WTC11 (cell line): ENCODE measurements around the gene TET1. TPM values are rescaled to one million over a fixed set of nuclear protein-coding genes. Genes with fewer than 3 reads are reported as not detected.

Experiments used
- ATAC-seq: fragments of 200-7000 bp; cut with Tn5 transposase; 2 replicates; pipeline ENCODE4 v1.10.0; 2021; ENCODE audit warnings: mild to moderate bottlenecking, moderate library complexity
- CTCF ChIA-PET: fragments of 300-600 bp; sonication (Branson Sonifier 250); formaldehyde crosslinking; loops from one replicate; lab custom pipeline; 2021; ENCODE audit warnings: antibody characterized with exemption; lab: Charles Lee
- POLR2A ChIA-PET: fragments of 350-600 bp; sonication (Branson Sonifier 250); formaldehyde crosslinking; loops from one replicate; lab custom pipeline; 2021; ENCODE audit warnings: antibody characterized with exemption; lab: Charles Lee
- DNase-seq: peaks from one replicate; pipeline ENCODE4 v3.0.0; 2021; ENCODE audit warnings: low spot score
- H3K27ac Mint-ChIP-seq: 2 replicates; pipeline ENCODE4 v1.8.0; 2021; ENCODE audit warnings: mixed read lengths
- H3K27me3 Mint-ChIP-seq: 2 replicates; pipeline ENCODE4 v1.8.0; 2021; ENCODE audit warnings: low read depth, mild to moderate bottlenecking, moderate library complexity, mixed read lengths
- H3K36me3 Mint-ChIP-seq: 2 replicates; pipeline ENCODE4 v1.8.0; 2021; ENCODE audit warnings: mixed read lengths
- H3K4me1 Mint-ChIP-seq: 2 replicates; pipeline ENCODE4 v1.8.0; 2022; ENCODE audit warnings: mixed read lengths
- H3K4me3 Mint-ChIP-seq: 2 replicates; pipeline ENCODE4 v1.8.0; 2021; ENCODE audit warnings: mild to moderate bottlenecking, moderate library complexity, mixed read lengths
- H3K9me3 Mint-ChIP-seq: 2 replicates; pipeline ENCODE4 v1.8.0; 2021; ENCODE audit warnings: mixed read lengths
- CREM ChIP-seq: sonication (generic); formaldehyde crosslinking; IDR thresholded peaks from 2 replicates; pipeline ENCODE4 v1.8.1; 2022; ENCODE audit warnings: mild to moderate bottlenecking, missing genetic modification reagents, moderate library complexity
- ERG ChIP-seq: fragments of 250-450 bp; sonication (Bioruptor Pico); IDR thresholded peaks from 2 replicates; pipeline ENCODE4 v1.8.0; 2021; ENCODE audit warnings: mild to moderate bottlenecking
- HMGA2 ChIP-seq: fragments of 250-450 bp; sonication (Bioruptor Pico); IDR thresholded peaks from 2 replicates; pipeline ENCODE4 v1.4.0; 2021; ENCODE audit warnings: mild to moderate bottlenecking, moderate library complexity
- IRF1 ChIP-seq: sonication (generic); formaldehyde crosslinking; IDR thresholded peaks from 2 replicates; pipeline ENCODE4 v1.8.0; 2023; ENCODE audit warnings: missing genetic modification reagents
- KAT7 ChIP-seq: sonication (generic); formaldehyde crosslinking; IDR thresholded peaks from 2 replicates; pipeline ENCODE4 v1.8.1; 2023; ENCODE audit warnings: missing genetic modification reagents, mild to moderate bottlenecking, borderline replicate concordance
- MYBL2 ChIP-seq: sonication (generic); formaldehyde crosslinking; IDR thresholded peaks from 2 replicates; pipeline ENCODE4 v1.8.1; 2023; ENCODE audit warnings: mild to moderate bottlenecking, moderate library complexity, missing genetic modification reagents
- NFATC4 ChIP-seq: fragments of 250-450 bp; sonication (Bioruptor Pico); IDR thresholded peaks from 2 replicates; pipeline ENCODE4 v1.9.0; 2021; ENCODE audit warnings: mild to moderate bottlenecking
- NFYB ChIP-seq: sonication (generic); formaldehyde crosslinking; conservative IDR thresholded peaks from 2 replicates; pipeline ENCODE4 v1.8.0; 2022; ENCODE audit warnings: low read depth, missing genetic modification reagents
- PREB ChIP-seq: sonication (generic); formaldehyde crosslinking; IDR thresholded peaks from 2 replicates; pipeline ENCODE4 v1.8.1; 2022; ENCODE audit warnings: mild to moderate bottlenecking, missing genetic modification reagents, moderate library complexity, borderline replicate concordance
- SOX15 ChIP-seq: fragments of 250-450 bp; sonication (Bioruptor Pico); IDR thresholded peaks from 2 replicates; pipeline ENCODE4 v1.9.0; 2021; ENCODE audit warnings: mild to moderate bottlenecking
- TEAD1 ChIP-seq: sonication (generic); formaldehyde crosslinking; IDR thresholded peaks from 2 replicates; pipeline ENCODE4 v1.8.0; 2022; ENCODE audit warnings: mild to moderate bottlenecking, missing genetic modification reagents
- ZNF138 ChIP-seq: sonication (generic); formaldehyde crosslinking; conservative IDR thresholded peaks from 2 replicates; pipeline ENCODE4 v1.8.1; 2022; ENCODE audit warnings: mild to moderate bottlenecking, moderate library complexity, missing genetic modification reagents
- ZNF317 ChIP-seq: sonication (generic); formaldehyde crosslinking; IDR thresholded peaks from 2 replicates; pipeline ENCODE4 v1.8.1; 2023; ENCODE audit warnings: low read depth, mild to moderate bottlenecking, moderate library complexity, missing genetic modification reagents, borderline replicate concordance
- ZNF396 ChIP-seq: fragments of 250-450 bp; sonication (Bioruptor Pico); IDR thresholded peaks from 2 replicates; pipeline ENCODE4 v1.8.0; 2021; ENCODE audit warnings: mild to moderate bottlenecking, moderate library complexity, borderline replicate concordance
- ZNF423 ChIP-seq: fragments of 250-450 bp; sonication (Bioruptor Pico); IDR thresholded peaks from 2 replicates; pipeline ENCODE4 v2.1.2; 2022; ENCODE audit warnings: mild to moderate bottlenecking, moderate library complexity
- ZNF671 ChIP-seq: fragments of 250-450 bp; sonication (Bioruptor Pico); IDR thresholded peaks from 2 replicates; pipeline ENCODE4 v1.8.0; 2021; ENCODE audit warnings: mild to moderate bottlenecking
- total RNA-seq: library from RNA; stranded (reverse); gene quantifications from 3 replicates; pipeline ENCODE4 v1.2.3, GENCODE V29; 2021
- TF ChIP-seq, protein P1 (sequence below): sonication (generic); formaldehyde crosslinking; IDR thresholded peaks from 2 replicates; pipeline ENCODE4 v1.8.1; 2023; ENCODE audit warnings: mild to moderate bottlenecking, missing genetic modification reagents
- TF ChIP-seq, protein P2 (sequence below): sonication (generic); formaldehyde crosslinking; IDR thresholded peaks from 2 replicates; pipeline ENCODE4 v1.8.0; 2022; ENCODE audit warnings: missing genetic modification reagents
- TF ChIP-seq, protein P3 (sequence below): sonication (generic); formaldehyde crosslinking; conservative IDR thresholded peaks from 2 replicates; pipeline ENCODE4 v1.8.1; 2022; ENCODE audit warnings: mild to moderate bottlenecking, missing genetic modification reagents

TET1 gene
- total RNA-seq, 1 experiment from 2014 or later, result 71.4 TPM

GRCh38 chr10:68668231-68668630, 108.1 kb downstream of the TET1 start:
- DNase-seq (no peak), ATAC-seq (no peak)
- no peaks in the 10 kb centered on the region for H3K9me3 Mint-ChIP-seq
- H3K4me1 Mint-ChIP-seq, result no peaks in the 10 kb centered on the region
- H3K27me3 Mint-ChIP-seq, result no peaks in the 10 kb centered on the region
- peaks cover 50% of the 10 kb centered on the region for H3K36me3 Mint-ChIP-seq
- no peak overlapping the region for H3K27ac Mint-ChIP-seq
- ChIA-PET CTCF (no interaction called here), POLR2A (no interaction called here)
- H3K4me3 Mint-ChIP-seq, result no peak overlapping the region
- TF ChIP-seq ZNF138 (CRISPR knock-in tag) (no peak), SOX15 (CRISPR knock-in tag) (no peak)

GRCh38 chr10:68668972-68669371, 108.8 kb downstream of the TET1 start:
- ATAC-seq, result no peak
- no peak overlapping the region for H3K4me3 Mint-ChIP-seq
- H3K27ac Mint-ChIP-seq, result peak overlapping the region; percentile 94
- ChIA-PET CTCF (interaction anchor here (0.5 to 0.6 kb wide), 2 partner anchors 100 to 120 kb away, joined by 3 read pairs; no protein-coding TSS in a partner anchor), POLR2A (interaction anchor here (0.7 kb wide), 1 partner anchor 10 kb away, joined by 3 read pairs; no protein-coding TSS in a partner anchor)
- H3K9me3 Mint-ChIP-seq, result no peaks in the 10 kb centered on the region
- H3K27me3 Mint-ChIP-seq, result no peaks in the 10 kb centered on the region
- peaks cover 51% of the 10 kb centered on the region for H3K36me3 Mint-ChIP-seq
- TF ChIP-seq MYBL2 (CRISPR knock-in tag), result no peak
- TF ChIP-seq IRF1 (CRISPR knock-in tag), result no peak
- TF ChIP-seq ZNF423, result no peak
- no peak for TF ChIP-seq ERG (CRISPR knock-in tag)
- no peak for TF ChIP-seq KAT7 (CRISPR knock-in tag)
- no peak for TF ChIP-seq CREM
- TF ChIP-seq TEAD1, result no peak
- no peak for TF ChIP-seq HMGA2 (CRISPR knock-in tag)
- TF ChIP-seq ZNF396, result no peak
- TF ChIP-seq, protein P1, sequence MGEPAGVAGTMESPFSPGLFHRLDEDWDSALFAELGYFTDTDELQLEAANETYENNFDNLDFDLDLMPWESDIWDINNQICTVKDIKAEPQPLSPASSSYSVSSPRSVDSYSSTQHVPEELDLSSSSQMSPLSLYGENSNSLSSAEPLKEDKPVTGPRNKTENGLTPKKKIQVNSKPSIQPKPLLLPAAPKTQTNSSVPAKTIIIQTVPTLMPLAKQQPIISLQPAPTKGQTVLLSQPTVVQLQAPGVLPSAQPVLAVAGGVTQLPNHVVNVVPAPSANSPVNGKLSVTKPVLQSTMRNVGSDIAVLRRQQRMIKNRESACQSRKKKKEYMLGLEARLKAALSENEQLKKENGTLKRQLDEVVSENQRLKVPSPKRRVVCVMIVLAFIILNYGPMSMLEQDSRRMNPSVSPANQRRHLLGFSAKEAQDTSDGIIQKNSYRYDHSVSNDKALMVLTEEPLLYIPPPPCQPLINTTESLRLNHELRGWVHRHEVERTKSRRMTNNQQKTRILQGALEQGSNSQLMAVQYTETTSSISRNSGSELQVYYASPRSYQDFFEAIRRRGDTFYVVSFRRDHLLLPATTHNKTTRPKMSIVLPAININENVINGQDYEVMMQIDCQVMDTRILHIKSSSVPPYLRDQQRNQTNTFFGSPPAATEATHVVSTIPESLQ (CRISPR knock-in tag), result no peak
- TF ChIP-seq, protein P2, sequence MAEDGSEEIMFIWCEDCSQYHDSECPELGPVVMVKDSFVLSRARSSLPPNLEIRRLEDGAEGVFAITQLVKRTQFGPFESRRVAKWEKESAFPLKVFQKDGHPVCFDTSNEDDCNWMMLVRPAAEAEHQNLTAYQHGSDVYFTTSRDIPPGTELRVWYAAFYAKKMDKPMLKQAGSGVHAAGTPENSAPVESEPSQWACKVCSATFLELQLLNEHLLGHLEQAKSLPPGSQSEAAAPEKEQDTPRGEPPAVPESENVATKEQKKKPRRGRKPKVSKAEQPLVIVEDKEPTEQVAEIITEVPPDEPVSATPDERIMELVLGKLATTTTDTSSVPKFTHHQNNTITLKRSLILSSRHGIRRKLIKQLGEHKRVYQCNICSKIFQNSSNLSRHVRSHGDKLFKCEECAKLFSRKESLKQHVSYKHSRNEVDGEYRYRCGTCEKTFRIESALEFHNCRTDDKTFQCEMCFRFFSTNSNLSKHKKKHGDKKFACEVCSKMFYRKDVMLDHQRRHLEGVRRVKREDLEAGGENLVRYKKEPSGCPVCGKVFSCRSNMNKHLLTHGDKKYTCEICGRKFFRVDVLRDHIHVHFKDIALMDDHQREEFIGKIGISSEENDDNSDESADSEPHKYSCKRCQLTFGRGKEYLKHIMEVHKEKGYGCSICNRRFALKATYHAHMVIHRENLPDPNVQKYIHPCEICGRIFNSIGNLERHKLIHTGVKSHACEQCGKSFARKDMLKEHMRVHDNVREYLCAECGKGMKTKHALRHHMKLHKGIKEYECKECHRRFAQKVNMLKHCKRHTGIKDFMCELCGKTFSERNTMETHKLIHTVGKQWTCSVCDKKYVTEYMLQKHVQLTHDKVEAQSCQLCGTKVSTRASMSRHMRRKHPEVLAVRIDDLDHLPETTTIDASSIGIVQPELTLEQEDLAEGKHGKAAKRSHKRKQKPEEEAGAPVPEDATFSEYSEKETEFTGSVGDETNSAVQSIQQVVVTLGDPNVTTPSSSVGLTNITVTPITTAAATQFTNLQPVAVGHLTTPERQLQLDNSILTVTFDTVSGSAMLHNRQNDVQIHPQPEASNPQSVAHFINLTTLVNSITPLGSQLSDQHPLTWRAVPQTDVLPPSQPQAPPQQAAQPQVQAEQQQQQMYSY (CRISPR knock-in tag), result no peak
- no peak for TF ChIP-seq NFATC4 (CRISPR knock-in tag)
- no peak for TF ChIP-seq PREB
- TF ChIP-seq, protein P3, sequence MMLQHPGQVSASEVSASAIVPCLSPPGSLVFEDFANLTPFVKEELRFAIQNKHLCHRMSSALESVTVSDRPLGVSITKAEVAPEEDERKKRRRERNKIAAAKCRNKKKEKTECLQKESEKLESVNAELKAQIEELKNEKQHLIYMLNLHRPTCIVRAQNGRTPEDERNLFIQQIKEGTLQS, result no peak
- no peak for TF ChIP-seq ZNF671 (CRISPR knock-in tag)
- TF ChIP-seq ZNF317 (CRISPR knock-in tag), result no peak
- no peak for TF ChIP-seq NFYB (CRISPR knock-in tag)
- TF ChIP-seq SOX15 (CRISPR knock-in tag), result no peak
- DNase-seq, result no peak
- no peaks in the 10 kb centered on the region for H3K4me1 Mint-ChIP-seq
